Neural cell (in vitro differentiated cells): ENCODE results near the gene FAM111A. TPM values are rescaled to one million over a fixed set of nuclear protein-coding genes. Genes with fewer than 3 reads are reported as not detected.

Experiments used
- H2AFZ ChIP-seq: fragments of 200-600, 300-800 bp; sonication (generic), shearing (Covaris generic); 2 replicates; pipeline ENCODE4 v1.6.0; 2014; ENCODE audit warnings: low read depth, mild to moderate bottlenecking, antibody characterized with exemption, low read length, moderate library complexity
- H3F3A ChIP-seq: fragments of 200-600 bp; shearing (Covaris generic); 2 replicates; pipeline ENCODE4 v1.6.1; 2016; ENCODE audit warnings: mild to moderate bottlenecking, moderate library complexity, mixed read lengths, antibody characterized with exemption, low read length; ENCODE audit not compliant: insufficient read depth, poor library complexity, severe bottlenecking
- H3K27ac ChIP-seq: fragments of 200-600, 300-800 bp; sonication (generic), shearing (Covaris generic); 2 replicates; pipeline ENCODE4 v1.5.1; 2014; ENCODE audit warnings: mild to moderate bottlenecking, low read length, moderate library complexity
- H3K27me3 ChIP-seq: fragments of 300-800, 200-600 bp; sonication (generic), shearing (Covaris generic); 2 replicates; pipeline ENCODE4 v1.6.0; 2014; ENCODE audit warnings: mild to moderate bottlenecking, low read depth, low read length, moderate library complexity; ENCODE audit not compliant: insufficient read depth
- H3K36me3 ChIP-seq: fragments of 300-800, 200-600 bp; sonication (generic), shearing (Covaris generic); 2 replicates; pipeline ENCODE4 v1.5.1; 2014; ENCODE audit warnings: mild to moderate bottlenecking, antibody characterized with exemption, low read length, moderate library complexity; ENCODE audit not compliant: insufficient read depth
- H3K4me2 ChIP-seq: fragments of 300-800, 200-600 bp; sonication (generic), shearing (Covaris generic); 2 replicates; pipeline ENCODE4 v1.6.0; 2014; ENCODE audit warnings: mild to moderate bottlenecking, low read length
- H3K4me3 ChIP-seq: fragments of 300-800, 200-600 bp; sonication (generic), shearing (Covaris generic); 2 replicates; pipeline ENCODE4 v1.5.1; 2014; ENCODE audit warnings: mild to moderate bottlenecking, low read length, moderate library complexity
- H3K79me2 ChIP-seq: fragments of 200-600 bp; shearing (Covaris generic); replicated peaks from 2 replicates; pipeline ENCODE4 v1.6.0; 2014; ENCODE audit warnings: mild to moderate bottlenecking, low read length, moderate library complexity; ENCODE audit not compliant: insufficient read depth
- H3K9ac ChIP-seq: fragments of 300-800, 200-600 bp; sonication (generic), shearing (Covaris generic); 2 replicates; pipeline ENCODE4 v1.6.1; 2016; ENCODE audit warnings: mild to moderate bottlenecking, low read length, mixed read lengths
- H3K9me2 ChIP-seq: fragments of 200-600 bp; shearing (Covaris generic); 2 replicates; pipeline ENCODE4 v1.6.1; 2016; ENCODE audit warnings: mild to moderate bottlenecking, low read length, mixed read lengths; ENCODE audit not compliant: insufficient read depth
- H3K9me3 ChIP-seq: fragments of 200-600, 300-800 bp; sonication (generic), shearing (Covaris generic); 2 replicates; pipeline ENCODE4 v1.6.1; 2016; ENCODE audit warnings: mild to moderate bottlenecking, mixed run types, low read length, moderate library complexity, mixed read lengths
- H4K20me1 ChIP-seq: fragments of 200-600 bp; shearing (Covaris generic); 2 replicates; pipeline ENCODE4 v1.6.1; 2016; ENCODE audit warnings: mild to moderate bottlenecking, mixed run types; ENCODE audit not compliant: insufficient read depth
- CTCF ChIP-seq: fragments of 450-650 bp; IDR thresholded peaks from 2 replicates; pipeline ENCODE4 v1.5.1; 2014; ENCODE audit warnings: antibody characterized with exemption, mild to moderate bottlenecking, moderate library complexity; ENCODE audit not compliant: poor library complexity, severe bottlenecking
- EP300 ChIP-seq: fragments of 450-650 bp; conservative IDR thresholded peaks from 2 replicates; pipeline ENCODE4 v1.6.1; 2014; ENCODE audit warnings: antibody characterized with exemption, mild to moderate bottlenecking, moderate library complexity; ENCODE audit not compliant: poor library complexity, severe bottlenecking
- EZH2 ChIP-seq: fragments of 200-600, 300-800 bp; shearing (Covaris generic), sonication (generic); IDR thresholded peaks from 2 replicates; pipeline ENCODE4 v1.6.1; 2014; ENCODE audit warnings: antibody characterized with exemption, low read length, borderline replicate concordance, mild to moderate bottlenecking; ENCODE audit not compliant: insufficient read depth, poor library complexity, severe bottlenecking
- MXI1 ChIP-seq: fragments of 450-650 bp; conservative IDR thresholded peaks from 2 replicates; pipeline ENCODE4 v1.6.1; 2014; ENCODE audit warnings: antibody characterized with exemption, mild to moderate bottlenecking; ENCODE audit not compliant: poor library complexity, severe bottlenecking
- POLR2AphosphoS5 ChIP-seq: IDR thresholded peaks from 2 replicates; pipeline ENCODE4 v1.6.1; 2012
- RAD21 ChIP-seq: fragments of 450-650 bp; conservative IDR thresholded peaks from 2 replicates; pipeline ENCODE4 v1.6.1; 2014; ENCODE audit warnings: antibody characterized with exemption, mild to moderate bottlenecking, moderate library complexity
- REST ChIP-seq: IDR thresholded peaks from 2 replicates; pipeline ENCODE4 v1.6.1; 2012; ENCODE audit warnings: borderline replicate concordance
- SMC3 ChIP-seq: fragments of 450-650 bp; conservative IDR thresholded peaks from 2 replicates; pipeline ENCODE4 v1.6.1; 2014; ENCODE audit warnings: antibody characterized with exemption, mild to moderate bottlenecking, moderate library complexity; ENCODE audit not compliant: poor library complexity
- TAF1 ChIP-seq: IDR thresholded peaks from 2 replicates; pipeline ENCODE4 v1.6.1; 2012; ENCODE audit warnings: low read depth
- polyA plus RNA-seq: library from polyadenylated mRNA; depleted of rRNA; stranded (reverse); fragments of >200 nt; gene quantifications from 2 replicates; pipeline ENCODE4 v1.2.3, GENCODE V29; 2014

Gene FAM111A
- polyA plus RNA-seq, 1 donor from 2014 or later = 0.88 TPM

- no peak overlapping the region for H3K4me2 ChIP-seq
- H2AFZ ChIP-seq = no peak overlapping the region
- peaks cover 26% of the 10 kb centered on the region for H3K79me2 ChIP-seq
- H3K9me2 ChIP-seq = no peaks in the 10 kb centered on the region
- H3K9me3 ChIP-seq = no peaks in the 10 kb centered on the region
- no peaks in the 10 kb centered on the region for H4K20me1 ChIP-seq
- TF ChIP-seq EZH2 (no peak), MXI1 (no peak), RAD21 (no peak), REST (no peak), CTCF (no peak), SMC3 (no peak), EP300 (no peak), TAF1 (no peak), POLR2AphosphoS5 (no peak)
- H3K36me3 ChIP-seq = peaks cover 16% of the 10 kb centered on the region
- H3K27me3 ChIP-seq = no peaks in the 10 kb centered on the region
- H3F3A ChIP-seq = no peaks in the 10 kb centered on the region
- no peak overlapping the region for H3K4me3 ChIP-seq
- no peak overlapping the region for H3K9ac ChIP-seq
- no peak overlapping the region for H3K27ac ChIP-seq
Observed at GRCh38 chr11:59187035-59187434, 44.4 kb downstream of the FAM111A start.

GRCh38 chr11:59187587-59187986 lies 44.9 kb downstream of the FAM111A start:
- Histone ChIP-seq H3K79me2 (peaks cover 23% of the 10 kb centered on the region), H3K9me2 (no peaks in the 10 kb centered on the region), H2AFZ (no peak overlapping the region), H3F3A (no peaks in the 10 kb centered on the region), H3K27me3 (no peaks in the 10 kb centered on the region), H4K20me1 (no peaks in the 10 kb centered on the region), H3K36me3 (peaks cover 11% of the 10 kb centered on the region), H3K4me3 (no peak overlapping the region), H3K9me3 (no peaks in the 10 kb centered on the region), H3K27ac (no peak overlapping the region), H3K9ac (no peak overlapping the region), H3K4me2 (no peak overlapping the region)
- TF ChIP-seq RAD21 = no peak
- TF ChIP-seq POLR2AphosphoS5 = no peak
- no peak for TF ChIP-seq EZH2
- no peak for TF ChIP-seq SMC3
- TF ChIP-seq CTCF = no peak
